Stomach (tissue), 4 donors: Measurements from ENCODE around the gene RTP2.

Experiments used
- CTCF ChIP-seq, 7 experiments: fragments of 450-650 bp in 4 of 7; fragments of 200-600 bp in 3 of 7; sonication (generic) in 3 of 7; IDR thresholded peaks; one replicate each; pipeline ENCODE4 v1.5.1; 2016 to 2019; ENCODE audit warnings: antibody characterized with exemption in 7 of 7, control low read depth in 2 of 7, mild to moderate bottlenecking in 1 of 7
- EP300 ChIP-seq: sonication (generic); formaldehyde crosslinking; IDR thresholded peaks from one replicate; pipeline ENCODE4 v1.6.1; 2017; ENCODE audit warnings: antibody characterized with exemption
- POLR2A ChIP-seq, 4 donors: fragments of 450-650 bp; IDR thresholded peaks; one replicate each; pipeline ENCODE4 v1.6.1; 2016; ENCODE audit warnings: antibody characterized with exemption in 4 of 4, control low read depth in 2 of 4, mild to moderate bottlenecking in 1 of 4, moderate library complexity in 1 of 4
- POLR2AphosphoS5 ChIP-seq, 3 donors: sonication (generic); formaldehyde crosslinking; IDR thresholded peaks; one replicate each; pipeline ENCODE4 v1.6.1; 2016; ENCODE audit warnings: antibody characterized with exemption in 3 of 3

GRCh38 chr3:187667526-187667925 lies 34.8 kb downstream of the RTP2 start:
- TF ChIP-seq CTCF (IDR thresholded peaks at IDR 0.05) = no peak
- TF ChIP-seq POLR2AphosphoS5 (IDR thresholded peaks at IDR 0.05) = no peak
- TF ChIP-seq POLR2A (IDR thresholded peaks at IDR 0.05) = no peak
- TF ChIP-seq EP300 = no peak
